ENCODE measurements around the gene ITGB5. TPM values are rescaled to one million over a fixed set of nuclear protein-coding genes. Genes with fewer than 3 reads are reported as not detected.

ITGB5 gene
- total RNA-seq, 4 donors from 2014 or later = 79.2 to 122 (median 110) TPM

DNA sequence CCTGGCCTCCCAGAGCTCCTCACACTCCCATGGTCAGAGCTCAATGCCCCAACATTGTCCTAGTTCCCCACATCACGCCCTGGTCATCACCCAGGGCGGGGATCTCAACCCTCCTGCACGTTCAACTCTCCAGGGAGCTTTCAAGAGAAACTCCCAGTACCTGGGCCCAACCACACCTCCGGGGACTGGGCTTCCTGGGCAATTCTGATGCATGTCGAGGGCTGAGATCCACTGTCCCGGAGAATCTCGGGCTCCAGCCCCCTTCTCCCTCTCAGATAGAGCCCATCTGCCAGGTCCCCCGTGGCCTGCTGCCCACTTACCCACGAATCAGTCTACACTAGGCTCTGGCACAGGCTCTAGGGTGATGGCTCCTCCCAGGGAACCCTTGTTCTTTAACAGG is 117.7 kb downstream of the ITGB5 start:
- H3K27me3 ChIP-seq = no peaks in the 10 kb centered on the region
- DNase-seq = no peak
- intact Hi-C loops (cut with DNase I) = no loop called here
- H3K27ac ChIP-seq = no peak overlapping the region
- 90 to 96% methylated on average over 6 to 8 of the region's 9 CpGs for WGBS, 2 donors
- no peak overlapping the region for H3K4me3 ChIP-seq (replicated peaks in 1 of 3)
- H3K4me1 ChIP-seq = peaks cover 32 to 44% of the 10 kb centered on the region in 2 donors
- no peak for TF ChIP-seq POLR2A (IDR thresholded peaks at IDR 0.05)
- TF ChIP-seq, protein P1, sequence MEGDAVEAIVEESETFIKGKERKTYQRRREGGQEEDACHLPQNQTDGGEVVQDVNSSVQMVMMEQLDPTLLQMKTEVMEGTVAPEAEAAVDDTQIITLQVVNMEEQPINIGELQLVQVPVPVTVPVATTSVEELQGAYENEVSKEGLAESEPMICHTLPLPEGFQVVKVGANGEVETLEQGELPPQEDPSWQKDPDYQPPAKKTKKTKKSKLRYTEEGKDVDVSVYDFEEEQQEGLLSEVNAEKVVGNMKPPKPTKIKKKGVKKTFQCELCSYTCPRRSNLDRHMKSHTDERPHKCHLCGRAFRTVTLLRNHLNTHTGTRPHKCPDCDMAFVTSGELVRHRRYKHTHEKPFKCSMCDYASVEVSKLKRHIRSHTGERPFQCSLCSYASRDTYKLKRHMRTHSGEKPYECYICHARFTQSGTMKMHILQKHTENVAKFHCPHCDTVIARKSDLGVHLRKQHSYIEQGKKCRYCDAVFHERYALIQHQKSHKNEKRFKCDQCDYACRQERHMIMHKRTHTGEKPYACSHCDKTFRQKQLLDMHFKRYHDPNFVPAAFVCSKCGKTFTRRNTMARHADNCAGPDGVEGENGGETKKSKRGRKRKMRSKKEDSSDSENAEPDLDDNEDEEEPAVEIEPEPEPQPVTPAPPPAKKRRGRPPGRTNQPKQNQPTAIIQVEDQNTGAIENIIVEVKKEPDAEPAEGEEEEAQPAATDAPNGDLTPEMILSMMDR (IDR thresholded peaks at IDR 0.05) = no peak
- H3K9me3 ChIP-seq = no peaks in the 10 kb centered on the region
- peaks cover 9 to 12% of the 10 kb centered on the region in 2 donors for H3K36me3 ChIP-seq

DNA sequence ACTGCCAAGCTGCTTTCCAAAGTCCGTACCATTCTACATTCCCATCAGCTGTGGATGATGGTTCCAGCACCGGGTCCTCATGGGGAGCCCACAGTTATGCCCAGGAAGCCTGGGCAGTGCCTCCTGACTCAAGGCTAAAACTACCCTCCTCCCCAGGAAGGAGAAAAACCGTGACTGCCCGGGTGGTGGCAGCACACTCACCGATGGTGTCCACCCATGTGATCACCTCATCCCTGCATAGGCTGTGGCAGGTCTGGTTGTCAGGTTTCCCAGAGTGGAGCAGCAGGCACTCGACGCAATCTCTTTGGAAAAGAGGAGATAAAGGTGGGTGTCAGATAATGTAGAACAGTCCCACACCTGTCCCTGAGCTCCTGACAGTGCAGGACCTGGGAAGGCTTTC is 118.4 kb downstream of the ITGB5 start:
- intact Hi-C loops (cut with DNase I) = no loop called here
- WGBS, 2 donors = 78 to 82% methylated on average over 7 of the region's 7 CpGs
- Histone ChIP-seq H3K9me3 (no peaks in the 10 kb centered on the region), H3K4me1 (peaks cover 28 to 37% of the 10 kb centered on the region in 2 donors), H3K4me3 (replicated peaks in 1 of 3) (no peak overlapping the region), H3K27ac (no peak overlapping the region), H3K36me3 (peaks cover 12% of the 10 kb centered on the region in 2 donors), H3K27me3 (no peaks in the 10 kb centered on the region)
- peak in 1 of 2 donors; percentile 42 for DNase-seq
- TF ChIP-seq, protein P1 (IDR thresholded peaks at IDR 0.05) = peak in 1 of 6 experiments; percentile 25
- TF ChIP-seq POLR2A (IDR thresholded peaks at IDR 0.05) = no peak

DNA sequence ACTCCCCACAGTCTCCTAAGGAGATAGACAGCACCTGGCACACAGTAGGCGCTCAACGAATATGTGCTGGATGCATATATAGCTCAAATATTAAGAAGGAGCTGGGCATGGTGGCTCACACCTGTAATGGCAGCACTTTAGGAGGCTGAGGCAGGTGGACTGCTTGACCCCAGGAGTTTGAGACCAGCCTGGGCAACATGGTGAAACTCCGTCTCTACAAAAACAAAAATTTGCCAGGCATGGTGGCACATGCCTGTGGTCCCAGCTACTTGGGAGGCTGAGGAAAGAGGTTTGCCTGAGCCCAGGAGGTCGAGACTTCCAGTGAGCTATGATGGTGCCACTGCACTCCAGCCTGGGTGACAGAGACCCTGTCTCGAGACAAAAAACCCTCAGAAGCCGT is 119.5 kb downstream of the ITGB5 start:
- Histone ChIP-seq H3K9me3 (no peaks in the 10 kb centered on the region), H3K4me1 (peaks cover 22 to 26% of the 10 kb centered on the region in 2 donors), H3K36me3 (peaks cover 12 to 17% of the 10 kb centered on the region in 2 donors), H3K27ac (no peak overlapping the region), H3K27me3 (no peaks in the 10 kb centered on the region), H3K4me3 (replicated peaks in 1 of 3) (no peak overlapping the region)
- no peak for DNase-seq
- TF ChIP-seq POLR2A (IDR thresholded peaks at IDR 0.05) = no peak
- TF ChIP-seq, protein P1 (IDR thresholded peaks at IDR 0.05) = no peak
- intact Hi-C loops (cut with DNase I) = no loop called here
- WGBS, 2 donors = 93 to 97% methylated on average over 5 to 6 of the region's 6 CpGs

DNA sequence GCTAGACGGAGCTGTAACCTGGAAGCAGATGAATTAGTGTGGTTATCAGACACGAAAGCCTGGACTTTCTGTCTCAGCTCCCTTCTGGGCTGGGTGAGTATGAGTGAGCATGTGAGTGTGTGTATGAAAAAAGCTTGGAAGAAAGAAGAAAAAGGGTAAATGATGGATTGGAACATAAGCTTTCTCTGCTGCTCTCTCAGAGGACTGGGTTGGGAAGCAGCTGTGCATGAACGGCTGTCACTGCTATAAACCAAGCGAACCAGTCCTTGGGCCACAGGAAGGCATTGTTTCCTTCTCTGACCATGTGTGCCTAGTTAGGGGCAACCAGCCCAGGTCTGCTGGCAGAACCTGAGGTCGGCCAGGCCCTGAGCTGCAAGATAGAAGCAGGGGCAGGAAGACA is 119.9 kb downstream of the ITGB5 start:
- H3K4me1 ChIP-seq = peaks cover 18 to 22% of the 10 kb centered on the region in 2 donors
- H3K9me3 ChIP-seq = no peaks in the 10 kb centered on the region
- no peak for DNase-seq
- no peaks in the 10 kb centered on the region for H3K27me3 ChIP-seq
- TF ChIP-seq POLR2A (IDR thresholded peaks at IDR 0.05) = no peak
- TF ChIP-seq, protein P1 (IDR thresholded peaks at IDR 0.05) = no peak
- no peak overlapping the region for H3K27ac ChIP-seq
- H3K4me3 ChIP-seq (replicated peaks in 1 of 3) = no peak overlapping the region
- intact Hi-C loops (cut with DNase I) = no loop called here
- 87 to 89% methylated on average over 5 of the region's 5 CpGs for WGBS, 2 donors
- H3K36me3 ChIP-seq = peaks cover 12 to 17% of the 10 kb centered on the region in 2 donors

DNA sequence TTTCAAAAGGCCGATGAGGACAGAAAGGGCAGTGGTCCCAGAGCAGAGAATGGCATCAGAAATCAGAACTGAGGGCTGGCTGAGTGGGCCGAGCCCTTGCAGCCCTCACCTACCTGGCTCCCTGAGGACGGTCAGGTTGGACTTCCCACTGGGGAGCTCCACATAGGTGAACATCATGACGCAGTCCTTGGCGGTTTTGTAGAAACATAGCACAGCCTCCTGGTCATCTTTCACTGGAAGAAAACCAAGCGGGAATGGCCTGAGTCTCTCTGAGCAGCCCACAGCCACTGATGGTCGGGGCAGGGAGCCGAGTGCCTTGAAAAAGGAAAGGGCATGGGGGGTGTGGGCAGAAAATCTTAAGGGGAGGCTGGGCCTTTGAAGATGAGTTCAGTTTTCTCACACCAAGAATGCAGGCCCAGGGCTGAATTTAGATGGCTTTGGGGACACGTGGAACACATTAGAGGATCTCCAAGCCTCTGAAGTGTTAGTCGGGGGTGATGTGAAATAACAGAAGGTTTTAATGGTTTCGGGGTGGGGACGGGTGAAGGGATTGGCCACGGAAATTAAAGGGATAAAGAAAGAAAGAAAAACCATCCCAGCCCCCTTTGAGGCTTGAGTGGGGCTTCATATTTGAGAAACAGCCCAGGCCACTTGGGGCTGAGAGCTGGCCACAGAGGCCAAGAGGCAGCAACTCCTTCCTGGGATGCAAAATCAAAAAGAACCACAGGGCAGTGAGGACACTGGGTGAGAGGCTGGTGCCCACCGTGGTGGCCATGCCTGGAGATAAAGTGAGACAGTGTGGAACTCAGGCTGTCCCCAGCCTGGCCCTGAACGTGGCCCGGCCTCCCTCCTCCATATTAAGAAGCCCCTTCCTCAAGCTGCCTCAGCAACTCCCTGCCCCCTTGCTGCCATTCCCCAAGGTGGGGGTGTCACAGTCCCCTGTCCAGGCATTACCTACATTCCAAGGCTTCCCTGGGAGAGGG is 120.8 kb downstream of the ITGB5 start:
- TF ChIP-seq, protein P1 (IDR thresholded peaks at IDR 0.05) = no peak
- no peak for TF ChIP-seq POLR2A (IDR thresholded peaks at IDR 0.05)
- no peak overlapping the region for H3K4me3 ChIP-seq (replicated peaks in 1 of 3)
- intact Hi-C loops (cut with DNase I) = no loop called here
- no peaks in the 10 kb centered on the region for H3K9me3 ChIP-seq
- WGBS, 2 donors = 91 to 92% methylated on average over 16 of the region's 16 CpGs
- DNase-seq = no peak
- no peaks in the 10 kb centered on the region for H3K27me3 ChIP-seq
- no peak overlapping the region for H3K27ac ChIP-seq
- H3K36me3 ChIP-seq = peaks cover 12 to 17% of the 10 kb centered on the region in 2 donors
- H3K4me1 ChIP-seq = peaks cover 13 to 17% of the 10 kb centered on the region in 2 donors
